ENCODE measurements around the gene C1QTNF6. TPM values are rescaled to one million over a fixed set of nuclear protein-coding genes. Genes with fewer than 3 reads are reported as not detected.
A peak's percentile ranks its signal among the peaks of the same experiment; 100 is the strongest.

Gene C1QTNF6
- polyA plus RNA-seq, 2 of the 4 experiments (the other 2 are of a cell fraction) = 18.6 to 24.5 TPM

GRCh38 chr22:37179126-37179470, 8.9 kb downstream of the C1QTNF6 start (continued):
- TF ChIP-seq, protein P1, sequence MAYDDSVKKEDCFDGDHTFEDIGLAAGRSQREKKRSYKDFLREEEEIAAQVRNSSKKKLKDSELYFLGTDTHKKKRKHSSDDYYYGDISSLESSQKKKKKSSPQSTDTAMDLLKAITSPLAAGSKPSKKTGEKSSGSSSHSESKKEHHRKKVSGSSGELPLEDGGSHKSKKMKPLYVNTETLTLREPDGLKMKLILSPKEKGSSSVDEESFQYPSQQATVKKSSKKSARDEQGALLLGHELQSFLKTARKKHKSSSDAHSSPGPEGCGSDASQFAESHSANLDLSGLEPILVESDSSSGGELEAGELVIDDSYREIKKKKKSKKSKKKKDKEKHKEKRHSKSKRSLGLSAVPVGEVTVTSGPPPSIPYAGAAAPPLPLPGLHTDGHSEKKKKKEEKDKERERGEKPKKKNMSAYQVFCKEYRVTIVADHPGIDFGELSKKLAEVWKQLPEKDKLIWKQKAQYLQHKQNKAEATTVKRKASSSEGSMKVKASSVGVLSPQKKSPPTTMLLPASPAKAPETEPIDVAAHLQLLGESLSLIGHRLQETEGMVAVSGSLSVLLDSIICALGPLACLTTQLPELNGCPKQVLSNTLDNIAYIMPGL (CRISPR knock-in tag; IDR thresholded peaks at IDR 0.05; ENCODE audit: borderline replicate concordance) = no peak
- no peak for TF ChIP-seq FOSL2 (IDR thresholded peaks at IDR 0.05)
- TF ChIP-seq FOSL2 (CRISPR knock-in tag; IDR thresholded peaks at IDR 0.05) = no peak
- TF ChIP-seq RFX5 (IDR thresholded peaks at IDR 0.05) = no peak
- no peak for TF ChIP-seq BHLHE40 (IDR thresholded peaks at IDR 0.05; ENCODE audit: low read depth, low read length)
- no peak for TF ChIP-seq NPAS2 (CRISPR knock-in tag; IDR thresholded peaks at IDR 0.05; ENCODE audit: borderline replicate concordance)
- no peak for TF ChIP-seq CBX8 (IDR thresholded peaks at IDR 0.05)
- no peak for TF ChIP-seq RAD21 (conservative IDR thresholded peaks at IDR 0.05 in 1 of 2, IDR thresholded peaks at IDR 0.05 in 1 of 2)
- TF ChIP-seq CBX2 (IDR thresholded peaks at IDR 0.05; ENCODE audit: borderline replicate concordance, low read depth) = no peak
- no peak for TF ChIP-seq TP53 (CRISPR knock-in tag; IDR thresholded peaks at IDR 0.05)
- TF ChIP-seq SREBF2 (IDR thresholded peaks at IDR 0.05) = no peak
- no peak for TF ChIP-seq POLR2A (IDR thresholded peaks at IDR 0.05; ENCODE audit: low read length)
- no peak for TF ChIP-seq FOSB (CRISPR knock-in tag; IDR thresholded peaks at IDR 0.05)

- peak; percentile 55; the same call in 1 of the 2 replicates for TF ChIP-seq GATA3 (IDR thresholded peaks at IDR 0.05; ENCODE audit: borderline replicate concordance)
- TF ChIP-seq EP300 (IDR thresholded peaks at IDR 0.05) = peak in 1 of 2 experiments; percentile 64; a peak in 2 of 5 replicates
- 0 out of 3 replicates have a peak, but pooled peaks have one; percentile 49 for TF ChIP-seq BCL3 (IDR thresholded peaks at IDR 0.05)
- peak; percentile 43 to 44; a peak in 1 of 4 replicates for TF ChIP-seq CEBPB (IDR thresholded peaks at IDR 0.05)
- TF ChIP-seq JUN (IDR thresholded peaks at IDR 0.05) = peak; percentile 39 to 53; a peak in 3 of 5 replicates
- no peak for TF ChIP-seq TP53 (CRISPR knock-in tag; IDR thresholded peaks at IDR 0.05)
- TF ChIP-seq MAFK (IDR thresholded peaks at IDR 0.05; ENCODE audit: partially characterized antibody) = peak; percentile 72
- TF ChIP-seq, protein P2, sequence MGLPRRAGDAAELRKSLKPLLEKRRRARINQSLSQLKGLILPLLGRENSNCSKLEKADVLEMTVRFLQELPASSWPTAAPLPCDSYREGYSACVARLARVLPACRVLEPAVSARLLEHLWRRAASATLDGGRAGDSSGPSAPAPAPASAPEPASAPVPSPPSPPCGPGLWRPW (IDR thresholded peaks at IDR 0.05) = no peak
- peak; percentile 42 to 70 for ATAC-seq
- DNase-seq (ENCODE audit: low read depth in 1 of 2, low spot score in 1 of 2) = peak in 1 of 2 experiments; percentile 69
- ChIA-PET CTCF (interaction anchor here (1.2 to 4.8 kb wide), 4 partner anchors 8 to 20 kb away, joined by 3 to 38 read pairs (median 19); no protein-coding TSS in a partner anchor), POLR2A (interaction anchor here (0.7 to 1.0 kb wide), 2 partner anchors 19 to 21 kb away, joined by 3 to 5 read pairs; no protein-coding TSS in a partner anchor)
- Histone ChIP-seq H3K4me1 (peaks cover 53% of the 10 kb centered on the region), H3K4me2 (peak overlapping the region; percentile 62), H3K9me3 (no peaks in the 10 kb centered on the region), H3K27ac (peak overlapping the region; percentile 79 to 88), H3K4me3 (no peak overlapping the region)
- 14% methylated on average over 7 of the region's 17 CpGs for WGBS (ENCODE audit: missing lambda C conversion rate)
- no peak for FAIRE-seq
Observed at GRCh38 chr22:37178350-37179125, 9.5 kb downstream of the C1QTNF6 start.

DNA sequence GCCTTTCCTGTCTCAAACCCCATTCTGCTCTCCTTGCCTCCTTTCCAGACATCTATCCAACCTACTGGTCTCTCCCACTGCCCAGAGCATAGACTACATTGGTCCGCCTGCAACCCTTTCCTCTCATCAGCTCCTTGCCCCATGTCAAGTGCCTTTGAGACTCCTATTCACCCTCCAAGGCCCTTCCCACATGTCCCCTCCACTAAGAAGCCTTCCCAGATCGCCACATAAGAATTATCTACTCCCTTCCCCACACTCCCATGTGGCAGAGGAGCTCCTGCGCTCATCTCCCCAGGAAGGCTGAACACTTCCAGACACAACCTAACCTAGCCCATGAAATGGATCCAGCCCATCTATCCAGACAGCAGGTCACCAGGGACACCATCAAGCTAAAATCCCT, 10.3 kb downstream of the C1QTNF6 start:
- ChIA-PET POLR2A (interaction anchor here (1.0 kb wide), 1 partner anchor 21 kb away, joined by 5 read pairs; no protein-coding TSS in a partner anchor), CTCF (interaction anchor here (1.0 to 4.8 kb wide), 6 partner anchors 9 to 21 kb away, joined by 3 to 38 read pairs (median 4); no protein-coding TSS in a partner anchor)
- no peak for DNase-seq (ENCODE audit: low read depth in 1 of 2, low spot score in 1 of 2)
- WGBS (ENCODE audit: missing lambda C conversion rate) = 95% methylated on average over 3 of the region's 3 CpGs
- no peak overlapping the region for H3K4me3 ChIP-seq
- peak overlapping the region; percentile 79 to 88 for H3K27ac ChIP-seq
- no peaks in the 10 kb centered on the region for H3K9me3 ChIP-seq
- TF ChIP-seq HOXB13 (CRISPR knock-in tag; IDR thresholded peaks at IDR 0.05; ENCODE audit: low read depth) = no peak
- peak; percentile 46 for TF ChIP-seq ZFP36 (IDR thresholded peaks at IDR 0.05; ENCODE audit: borderline replicate concordance, partially characterized antibody)
- peaks cover 50% of the 10 kb centered on the region for H3K4me1 ChIP-seq
- H3K4me2 ChIP-seq = peak overlapping the region; percentile 62
- FAIRE-seq = no peak
- peak in 1 of 2 experiments; percentile 10; a peak in 2 of 6 replicates for ATAC-seq

Data from A549 (cell line).